Skeletal muscle tissue (tissue), 4 donors: ENCODE measurements around the gene SPATA2L. TPM values are rescaled to one million over a fixed set of nuclear protein-coding genes. Genes with fewer than 3 reads are reported as not detected.
"Not testable (repeated sequence)": the region's sequence is repeated elsewhere in the genome, so short reads cannot be mapped to it uniquely, and the experiment has no call there.

Experiments
- H3K27ac ChIP-seq: one replicate; pipeline ENCODE4 v1.7.0; 2013; ENCODE audit warnings: mild to moderate bottlenecking, low read depth, low read length, inconsistent platforms
- H3K27me3 ChIP-seq, 3 donors: one replicate each; pipeline ENCODE4 v1.7.0; 2013; ENCODE audit warnings: low read length in 3 of 3; ENCODE audit not compliant: control insufficient read depth in 3 of 3, insufficient read depth in 3 of 3
- H3K36me3 ChIP-seq, 3 donors: one replicate each; pipeline ENCODE4 v1.7.0; 2013; ENCODE audit warnings: low read length in 3 of 3; ENCODE audit not compliant: control insufficient read depth in 3 of 3, insufficient read depth in 3 of 3
- H3K4me1 ChIP-seq, 3 donors: one replicate each; pipeline ENCODE4 v1.7.0; 2013; ENCODE audit warnings: low read length in 3 of 3, mild to moderate bottlenecking in 3 of 3; ENCODE audit not compliant: control insufficient read depth in 3 of 3, insufficient read depth in 3 of 3
- H3K4me3 ChIP-seq, 3 donors: one replicate each; pipeline ENCODE4 v1.7.0; 2013; ENCODE audit warnings: low read length in 3 of 3
- H3K9ac ChIP-seq, 3 donors: one replicate each; pipeline ENCODE4 v1.7.0; 2013; ENCODE audit warnings: low read length in 3 of 3, mild to moderate bottlenecking in 3 of 3, moderate library complexity in 2 of 3, low read depth in 1 of 3
- H3K9me3 ChIP-seq, 3 donors: one replicate each; pipeline ENCODE4 v1.7.0; 2013; ENCODE audit warnings: low read length in 3 of 3; ENCODE audit not compliant: control insufficient read depth in 3 of 3
- total RNA-seq: library from RNA; depleted of rRNA; stranded (reverse); fragments of >200 nt; gene quantifications from one replicate; pipeline ENCODE4 v1.2.3, GENCODE V29; 2014
- donor health status: Osteomylitis.

The SPATA2L gene
- total RNA-seq, 1 donor from 2014 or later, result 6.8 TPM

- Histone ChIP-seq H3K27me3 (no peaks in the 10 kb centered on the region), H3K36me3 (no peaks in the 10 kb centered on the region)
These were observed 23.2 kb downstream of the SPATA2L start for GRCh38 chr16:89678258-89678657.

GRCh38 chr16:89672177-89672941 is 29.1 kb downstream of the SPATA2L start:
- Histone ChIP-seq H3K27me3 (no peaks in the 10 kb centered on the region), H3K9me3 (no peaks in the 10 kb centered on the region), H3K4me3 (no peak overlapping the region), H3K36me3 (no peaks in the 10 kb centered on the region), H3K9ac (no peak overlapping the region), H3K27ac (no peak overlapping the region), H3K4me1 (no peaks in the 10 kb centered on the region)

More at GRCh38 chr16:89678258-89678657, 23.2 kb downstream of the SPATA2L start:
- H3K9ac ChIP-seq, result no peak overlapping the region
- no peak overlapping the region for H3K4me3 ChIP-seq
- H3K27ac ChIP-seq, result no peak overlapping the region
- no peaks in the 10 kb centered on the region for H3K4me1 ChIP-seq
- H3K9me3 ChIP-seq, result no peaks in the 10 kb centered on the region

- not testable (repeated sequence) for H3K4me1 ChIP-seq, H3K9ac ChIP-seq, H3K9me3 ChIP-seq, H3K27me3 ChIP-seq, H3K27ac ChIP-seq, H3K4me3 ChIP-seq, H3K36me3 ChIP-seq
These were observed 29.9 kb downstream of the SPATA2L start for GRCh38 chr16:89671565-89671964.

GRCh38 chr16:89670496-89671431 is 30.7 kb downstream of the SPATA2L start:
- no peak overlapping the region for H3K4me3 ChIP-seq

GRCh38 chr16:89669755-89670154 is 31.8 kb downstream of the SPATA2L start:
- Histone ChIP-seq H3K9me3 (no peaks in the 10 kb centered on the region), H3K36me3 (no peaks in the 10 kb centered on the region), H3K27ac (no peak overlapping the region)

More at GRCh38 chr16:89670496-89671431, 30.7 kb downstream of the SPATA2L start:
- no peaks in the 10 kb centered on the region for H3K36me3 ChIP-seq
- no peak overlapping the region for H3K27ac ChIP-seq
- no peak overlapping the region for H3K9ac ChIP-seq
- H3K9me3 ChIP-seq, result no peaks in the 10 kb centered on the region
- H3K4me1 ChIP-seq, result no peaks in the 10 kb centered on the region
- H3K27me3 ChIP-seq, result no peaks in the 10 kb centered on the region

GRCh38 chr16:89668790-89669158 is 32.7 kb downstream of the SPATA2L start:
- no peak overlapping the region for H3K27ac ChIP-seq
- no peak overlapping the region for H3K4me3 ChIP-seq
- H3K27me3 ChIP-seq, result no peaks in the 10 kb centered on the region
- no peaks in the 10 kb centered on the region for H3K4me1 ChIP-seq
- H3K36me3 ChIP-seq, result no peaks in the 10 kb centered on the region
- H3K9me3 ChIP-seq, result no peaks in the 10 kb centered on the region
- H3K9ac ChIP-seq, result no peak overlapping the region

More at GRCh38 chr16:89669755-89670154, 31.8 kb downstream of the SPATA2L start:
- no peaks in the 10 kb centered on the region for H3K4me1 ChIP-seq
- no peak overlapping the region for H3K4me3 ChIP-seq
- H3K27me3 ChIP-seq, result no peaks in the 10 kb centered on the region
- no peak overlapping the region for H3K9ac ChIP-seq

- Histone ChIP-seq H3K9ac (no peak overlapping the region), H3K36me3 (no peaks in the 10 kb centered on the region), H3K9me3 (no peaks in the 10 kb centered on the region), H3K27me3 (no peaks in the 10 kb centered on the region), H3K27ac (no peak overlapping the region), H3K4me3 (no peak overlapping the region), H3K4me1 (no peaks in the 10 kb centered on the region)
These were observed 33.9 kb downstream of the SPATA2L start for GRCh38 chr16:89667633-89668032.

GRCh38 chr16:89667000-89667399 is 34.5 kb downstream of the SPATA2L start:
- H3K4me1 ChIP-seq, H3K9ac ChIP-seq, H3K36me3 ChIP-seq, H3K4me3 ChIP-seq, H3K27me3 ChIP-seq, H3K9me3 ChIP-seq, H3K27ac ChIP-seq: not testable (repeated sequence)

- H3K9ac ChIP-seq, H3K9me3 ChIP-seq, H3K4me3 ChIP-seq, H3K4me1 ChIP-seq, H3K27ac ChIP-seq, H3K27me3 ChIP-seq: not testable (repeated sequence)
- H3K36me3 ChIP-seq, result peaks cover 3 to 10% (median 10%) of the 10 kb centered on the region in 3 donors
These were observed 37.3 kb downstream of the SPATA2L start for GRCh38 chr16:89664238-89664637.

DNA sequence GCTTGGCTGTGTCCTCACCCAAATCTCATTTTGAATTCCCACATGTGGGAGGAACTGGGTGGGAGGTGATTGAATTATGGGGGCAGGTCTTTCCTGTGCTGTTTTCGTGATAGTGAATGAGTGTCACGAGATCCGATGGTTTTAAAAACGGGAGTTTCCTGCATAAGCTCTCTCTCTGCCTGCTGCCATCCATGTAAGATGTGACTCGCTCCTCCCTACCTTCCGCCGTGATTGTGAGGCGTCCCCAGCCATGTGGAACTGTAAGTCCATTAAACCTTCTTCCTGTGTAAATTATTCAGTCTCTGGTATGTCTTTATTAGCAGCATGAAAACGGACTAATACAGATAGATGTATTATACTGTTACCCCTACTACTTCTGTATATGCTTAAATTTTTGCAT is 40.3 kb downstream of the SPATA2L start:
- Histone ChIP-seq H3K36me3 (peaks cover 3 to 10% (median 10%) of the 10 kb centered on the region in 3 donors), H3K9ac (no peak overlapping the region), H3K27me3 (no peaks in the 10 kb centered on the region), H3K4me3 (no peak overlapping the region), H3K27ac (no peak overlapping the region), H3K9me3 (no peaks in the 10 kb centered on the region), H3K4me1 (peaks cover 15 to 16% (median 15%) of the 10 kb centered on the region in 3 donors)
